ENCODE data around the gene IKZF1.

Gene IKZF1

DNA sequence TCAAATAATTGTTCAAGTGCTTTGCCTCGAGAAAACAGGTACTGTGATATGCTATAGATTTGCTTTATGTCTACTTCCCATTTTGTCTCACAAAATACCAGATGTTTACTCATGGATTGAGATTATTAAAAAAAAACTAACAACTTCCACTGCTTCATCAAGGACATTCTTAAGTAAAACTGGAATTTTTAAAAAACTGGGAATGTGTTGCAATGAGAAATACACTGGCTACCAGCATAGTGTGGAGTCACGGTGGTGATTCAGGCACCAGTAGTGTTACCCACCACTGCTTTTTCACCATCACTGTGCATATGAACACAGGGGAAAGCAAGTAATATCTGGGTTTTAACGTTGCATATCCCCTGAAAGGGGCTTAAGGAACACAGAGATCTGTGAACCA lies 124.4 kb downstream of the IKZF1 start:
- Histone ChIP-seq H3K4me3 (ENCODE audit: low read length) (no peak overlapping the region), H3K79me2 (ENCODE audit: low read length) (no peaks in the 10 kb centered on the region), H3K9me2 (replicated peaks; ENCODE audit: insufficient read depth, low read length) (no peaks in the 10 kb centered on the region), H3K4me2 (ENCODE audit: low read depth, low read length) (no peak overlapping the region), H3K4me1 (ENCODE audit: low read length) (no peaks in the 10 kb centered on the region), H3K9me3 (replicated peaks; ENCODE audit: insufficient read depth, low read length) (no peaks in the 10 kb centered on the region), H3K36me3 (replicated peaks; ENCODE audit: insufficient read depth, low read length) (no peaks in the 10 kb centered on the region), H3K27me3 (replicated peaks; ENCODE audit: insufficient read depth, low read length) (no peaks in the 10 kb centered on the region), H2AFZ (ENCODE audit: low read length) (no peak overlapping the region), H3K9ac (ENCODE audit: low read length) (no peak overlapping the region), H4K20me1 (ENCODE audit: insufficient read depth, low read length) (no peaks in the 10 kb centered on the region), H3K27ac (ENCODE audit: low read length) (no peak overlapping the region), H3F3A (ENCODE audit: insufficient read depth, low read length) (no peaks in the 10 kb centered on the region)
- TF ChIP-seq, protein P1, sequence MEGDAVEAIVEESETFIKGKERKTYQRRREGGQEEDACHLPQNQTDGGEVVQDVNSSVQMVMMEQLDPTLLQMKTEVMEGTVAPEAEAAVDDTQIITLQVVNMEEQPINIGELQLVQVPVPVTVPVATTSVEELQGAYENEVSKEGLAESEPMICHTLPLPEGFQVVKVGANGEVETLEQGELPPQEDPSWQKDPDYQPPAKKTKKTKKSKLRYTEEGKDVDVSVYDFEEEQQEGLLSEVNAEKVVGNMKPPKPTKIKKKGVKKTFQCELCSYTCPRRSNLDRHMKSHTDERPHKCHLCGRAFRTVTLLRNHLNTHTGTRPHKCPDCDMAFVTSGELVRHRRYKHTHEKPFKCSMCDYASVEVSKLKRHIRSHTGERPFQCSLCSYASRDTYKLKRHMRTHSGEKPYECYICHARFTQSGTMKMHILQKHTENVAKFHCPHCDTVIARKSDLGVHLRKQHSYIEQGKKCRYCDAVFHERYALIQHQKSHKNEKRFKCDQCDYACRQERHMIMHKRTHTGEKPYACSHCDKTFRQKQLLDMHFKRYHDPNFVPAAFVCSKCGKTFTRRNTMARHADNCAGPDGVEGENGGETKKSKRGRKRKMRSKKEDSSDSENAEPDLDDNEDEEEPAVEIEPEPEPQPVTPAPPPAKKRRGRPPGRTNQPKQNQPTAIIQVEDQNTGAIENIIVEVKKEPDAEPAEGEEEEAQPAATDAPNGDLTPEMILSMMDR (IDR thresholded peaks at IDR 0.05; ENCODE audit: low read length): no peak
- no peak for TF ChIP-seq EZH2phosphoT487 (IDR thresholded peaks at IDR 0.05; ENCODE audit: low read length)
- TF ChIP-seq EZH2 (optimal IDR thresholded peaks at IDR 0.05; ENCODE audit: low read depth, low read length): no peak
- DNase-seq: no peak

DNA sequence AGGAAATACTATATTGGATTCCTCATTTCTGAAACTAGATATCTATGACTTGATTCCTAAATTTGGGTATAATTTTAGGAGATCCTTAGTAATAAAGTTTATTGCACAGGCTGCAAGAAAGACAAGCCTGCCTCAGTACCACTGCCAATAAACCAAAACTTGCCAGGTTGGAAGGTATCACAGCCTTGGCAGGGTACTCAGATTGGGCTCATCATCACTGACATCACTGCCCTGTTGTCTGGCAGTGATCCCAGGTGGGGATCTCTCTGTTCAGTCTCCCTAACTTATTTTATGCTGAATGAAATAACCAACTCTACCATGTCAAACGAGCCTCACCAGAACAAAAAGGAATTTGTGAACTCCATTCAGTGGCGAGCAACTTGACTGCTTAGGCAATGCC lies 126.8 kb downstream of the IKZF1 start:
- no peaks in the 10 kb centered on the region for H3K79me2 ChIP-seq (ENCODE audit: low read length)
- no peaks in the 10 kb centered on the region for H3K27me3 ChIP-seq (replicated peaks; ENCODE audit: insufficient read depth, low read length)
- no peak overlapping the region for H3K27ac ChIP-seq (ENCODE audit: low read length)
- H3K36me3 ChIP-seq (replicated peaks; ENCODE audit: insufficient read depth, low read length): no peaks in the 10 kb centered on the region
- no peaks in the 10 kb centered on the region for H3F3A ChIP-seq (ENCODE audit: insufficient read depth, low read length)
- H3K4me3 ChIP-seq (ENCODE audit: low read length): no peak overlapping the region
- TF ChIP-seq, protein P1 (IDR thresholded peaks at IDR 0.05; ENCODE audit: low read length): no peak
- no peak for TF ChIP-seq EZH2 (optimal IDR thresholded peaks at IDR 0.05; ENCODE audit: low read depth, low read length)
- TF ChIP-seq EZH2phosphoT487 (IDR thresholded peaks at IDR 0.05; ENCODE audit: low read length): no peak
- no peaks in the 10 kb centered on the region for H3K9me3 ChIP-seq (replicated peaks; ENCODE audit: insufficient read depth, low read length)
- H3K9me2 ChIP-seq (replicated peaks; ENCODE audit: insufficient read depth, low read length): no peaks in the 10 kb centered on the region
- no peak for DNase-seq
- no peak overlapping the region for H2AFZ ChIP-seq (ENCODE audit: low read length)
- H3K4me1 ChIP-seq (ENCODE audit: low read length): no peaks in the 10 kb centered on the region
- H3K9ac ChIP-seq (ENCODE audit: low read length): no peak overlapping the region
- H3K4me2 ChIP-seq (ENCODE audit: low read depth, low read length): no peak overlapping the region
- no peaks in the 10 kb centered on the region for H4K20me1 ChIP-seq (ENCODE audit: insufficient read depth, low read length)

DNA sequence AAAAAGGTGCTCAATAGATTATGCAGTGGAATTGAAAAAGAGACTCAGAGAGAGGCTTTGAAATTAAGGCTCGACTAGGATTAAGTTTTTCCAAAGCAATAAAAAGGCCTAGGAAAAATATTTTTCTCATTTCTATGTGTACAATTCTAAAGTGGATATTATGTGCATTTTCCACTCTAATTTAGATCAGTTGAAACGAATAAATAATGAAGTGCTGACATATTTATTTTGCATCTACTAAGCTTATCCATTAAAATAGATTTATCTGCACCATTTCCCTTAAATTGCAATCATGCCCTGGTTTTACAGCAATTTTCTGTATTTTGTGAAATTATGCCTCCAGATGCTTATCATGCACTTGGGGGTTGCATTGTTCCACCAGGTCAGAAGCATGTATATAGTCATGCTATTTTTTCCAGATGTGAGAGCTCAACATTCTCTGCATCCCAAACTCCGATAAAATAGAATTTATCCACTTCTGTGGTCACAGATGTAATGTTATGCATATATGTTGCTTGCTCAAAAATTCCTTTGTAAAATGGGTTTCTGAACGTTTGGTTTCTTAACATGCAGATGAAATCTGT lies 127.3 kb downstream of the IKZF1 start:
- Histone ChIP-seq H3K4me3 (ENCODE audit: low read length) (no peak overlapping the region), H2AFZ (ENCODE audit: low read length) (no peak overlapping the region), H3K9me2 (replicated peaks; ENCODE audit: insufficient read depth, low read length) (no peaks in the 10 kb centered on the region), H3K9ac (ENCODE audit: low read length) (no peak overlapping the region), H3K79me2 (ENCODE audit: low read length) (no peaks in the 10 kb centered on the region), H3K36me3 (replicated peaks; ENCODE audit: insufficient read depth, low read length) (no peaks in the 10 kb centered on the region), H4K20me1 (ENCODE audit: insufficient read depth, low read length) (no peaks in the 10 kb centered on the region), H3K9me3 (replicated peaks; ENCODE audit: insufficient read depth, low read length) (no peaks in the 10 kb centered on the region), H3K4me1 (ENCODE audit: low read length) (no peaks in the 10 kb centered on the region), H3F3A (ENCODE audit: insufficient read depth, low read length) (no peaks in the 10 kb centered on the region), H3K27me3 (replicated peaks; ENCODE audit: insufficient read depth, low read length) (no peaks in the 10 kb centered on the region), H3K4me2 (ENCODE audit: low read depth, low read length) (no peak overlapping the region), H3K27ac (ENCODE audit: low read length) (no peak overlapping the region)
- DNase-seq: no peak
- TF ChIP-seq EZH2 (optimal IDR thresholded peaks at IDR 0.05; ENCODE audit: low read depth, low read length): no peak
- TF ChIP-seq, protein P1 (IDR thresholded peaks at IDR 0.05; ENCODE audit: low read length): no peak
- no peak for TF ChIP-seq EZH2phosphoT487 (IDR thresholded peaks at IDR 0.05; ENCODE audit: low read length)

Measured in MM.1S (cell line).